Suppressor macrophage treated with lipopolysaccharide for 1 hour (primary cell): ENCODE measurements around the gene CFAP92.

Experiments
- DNase-seq, 3 donors: peaks; one replicate each; pipeline ENCODE4 v3.0.0-alpha.2; 2020 to 2022

The CFAP92 gene

GRCh38 chr3:129005526-129006303, 11.8 kb upstream of the CFAP92 start:
- DNase-seq, result no peak

- DNase-seq, result no peak
Observed at GRCh38 chr3:129004639-129005295, 10.9 kb upstream of the CFAP92 start.

DNA sequence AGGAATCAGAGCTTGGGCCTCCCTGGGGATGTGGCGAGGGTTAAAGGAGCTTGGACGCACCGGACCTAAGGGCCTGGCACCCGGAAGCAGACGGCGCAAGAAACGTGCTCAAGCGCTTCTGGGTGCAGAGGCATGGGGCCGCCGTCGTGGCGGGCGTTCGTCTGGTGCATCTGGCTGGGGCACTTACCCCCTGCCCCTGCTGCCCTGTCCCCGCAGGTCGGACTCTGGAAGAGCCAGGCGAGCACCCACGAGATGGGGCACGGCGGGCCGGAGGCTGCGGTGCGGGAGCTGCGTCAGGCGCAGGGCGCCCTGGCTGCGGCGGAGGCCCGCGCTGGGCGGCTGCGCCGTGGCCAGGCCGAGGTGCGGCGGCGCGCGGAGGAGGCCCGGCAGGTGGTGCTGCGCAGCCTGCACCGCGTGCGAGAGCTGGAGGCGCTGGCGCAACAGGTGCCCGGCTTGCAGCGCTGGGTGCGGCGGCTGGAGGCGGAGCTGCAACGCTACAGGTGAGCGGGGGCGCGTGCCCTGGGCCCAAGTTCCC, 9.8 kb upstream of the CFAP92 start:
- no peak for DNase-seq

- no peak for DNase-seq
Observed at GRCh38 chr3:129002573-129003569, 9.0 kb upstream of the CFAP92 start.

DNA sequence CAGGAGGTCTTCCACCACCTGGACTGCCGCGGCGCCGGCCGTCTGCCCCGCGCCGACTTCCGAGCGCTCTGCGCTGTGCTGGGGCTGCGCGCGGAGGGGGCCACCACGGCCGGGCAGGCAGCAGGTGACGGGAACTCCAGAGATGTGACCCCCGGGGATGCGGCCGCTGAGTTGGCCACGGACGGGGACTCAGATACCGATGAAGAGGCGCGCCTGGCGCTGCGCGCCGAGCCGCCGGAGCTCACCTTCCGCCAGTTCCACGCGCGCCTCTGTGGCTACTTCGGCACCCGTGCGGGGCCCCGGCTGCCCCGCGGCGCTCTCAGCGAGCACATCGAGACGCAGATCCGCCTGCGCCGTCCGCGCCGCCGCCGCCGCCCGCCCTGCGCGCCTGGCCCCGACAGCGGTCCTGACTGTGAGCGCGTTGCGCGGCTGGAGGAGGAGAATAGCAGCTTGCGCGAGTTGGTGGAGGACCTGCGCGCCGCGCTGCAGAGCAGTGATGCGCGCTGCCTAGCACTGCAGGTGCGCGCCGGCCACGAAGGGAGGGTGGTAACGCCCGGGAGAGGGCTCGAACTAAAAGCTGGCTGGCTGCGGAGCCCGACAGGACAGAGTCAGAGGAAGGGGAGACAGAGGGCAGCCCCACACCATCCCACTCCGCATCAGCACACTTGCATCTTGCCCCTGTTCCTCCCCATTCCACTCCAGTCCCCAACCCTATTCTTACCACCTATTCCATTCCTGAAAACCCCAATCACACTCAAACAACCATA, 8.1 kb upstream of the CFAP92 start:
- DNase-seq, result peak in 1 of 3 donors; percentile 38

GRCh38 chr3:129001101-129001805, 7.4 kb upstream of the CFAP92 start, which contains the start of gene EFCC1:
Gene EFCC1, plus strand, starts transcription at chr3:129001304. Its CDS starts 325 bp downstream, at chr3:129001629.
- peak; percentile 52 to 69 (median 57) for DNase-seq

GRCh38 chr3:129000742-129001100, 6.8 kb upstream of the CFAP92 start:
- no peak for DNase-seq

DNA sequence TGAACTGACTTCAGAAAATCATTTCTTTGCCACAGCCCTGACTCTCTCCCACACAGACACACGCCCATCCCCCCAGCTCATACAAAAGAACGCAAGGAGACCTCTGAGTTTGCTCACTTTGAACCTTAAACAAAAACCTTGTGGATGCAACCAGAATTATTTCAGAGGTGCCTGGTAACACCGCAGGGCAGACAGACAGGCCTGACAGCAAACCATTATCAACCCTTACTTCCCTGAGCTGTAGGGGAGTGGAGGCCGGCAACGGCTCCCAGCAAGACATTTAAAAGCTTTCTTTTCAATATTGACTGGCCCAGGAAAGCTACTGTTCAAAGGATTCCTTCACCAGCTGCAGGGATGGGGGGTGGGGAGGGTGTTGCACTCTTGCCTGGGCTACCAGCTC, 5.2 kb upstream of the CFAP92 start:
- no peak for DNase-seq

GRCh38 chr3:128998561-128998960, 4.7 kb upstream of the CFAP92 start:
- no peak for DNase-seq

GRCh38 chr3:128997486-128998133, 3.7 kb upstream of the CFAP92 start:
- DNase-seq, result no peak

DNA sequence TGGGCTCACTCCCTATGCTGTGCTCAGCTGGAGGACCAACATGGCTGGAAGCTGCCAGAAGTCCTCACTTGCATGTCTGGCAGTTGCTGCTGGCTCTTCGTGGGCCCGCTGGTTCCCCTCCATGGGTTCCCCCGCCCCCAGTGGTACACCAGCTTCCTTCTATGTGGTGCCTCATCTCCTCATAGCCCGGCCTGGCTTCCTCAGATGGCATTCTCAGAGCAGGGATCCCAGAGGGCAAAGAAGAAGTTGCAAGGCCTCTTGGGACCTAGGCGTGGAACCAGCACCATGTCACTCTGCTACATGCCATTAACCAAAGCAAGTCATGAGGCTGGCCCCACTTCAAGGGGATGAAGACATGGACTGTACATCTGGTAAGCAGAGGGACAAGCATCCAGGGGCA, 2.9 kb upstream of the CFAP92 start:
- DNase-seq, result peak; percentile 60 to 76 (median 69)

DNA sequence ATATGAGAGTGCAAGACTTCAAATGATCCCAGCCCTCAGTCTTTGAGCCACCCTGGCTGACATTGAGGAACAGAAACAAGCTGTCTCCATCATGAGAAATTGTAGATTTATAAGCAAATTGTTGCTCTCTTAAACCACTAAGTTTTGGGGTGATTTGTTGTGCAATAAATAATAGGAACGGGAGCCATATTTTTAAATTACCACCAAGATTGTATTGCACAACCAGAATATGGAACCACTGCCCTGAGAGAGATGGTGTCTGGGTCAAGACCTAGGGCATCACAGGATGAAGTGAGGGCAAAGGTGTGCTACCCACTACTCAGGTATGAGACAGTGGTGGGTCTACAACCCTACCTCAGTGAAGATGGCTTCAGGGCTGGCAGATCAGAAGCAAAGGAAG, 2.3 kb upstream of the CFAP92 start:
- no peak for DNase-seq

GRCh38 chr3:128995737-128996136, 1.9 kb upstream of the CFAP92 start:
- DNase-seq, result no peak

DNA sequence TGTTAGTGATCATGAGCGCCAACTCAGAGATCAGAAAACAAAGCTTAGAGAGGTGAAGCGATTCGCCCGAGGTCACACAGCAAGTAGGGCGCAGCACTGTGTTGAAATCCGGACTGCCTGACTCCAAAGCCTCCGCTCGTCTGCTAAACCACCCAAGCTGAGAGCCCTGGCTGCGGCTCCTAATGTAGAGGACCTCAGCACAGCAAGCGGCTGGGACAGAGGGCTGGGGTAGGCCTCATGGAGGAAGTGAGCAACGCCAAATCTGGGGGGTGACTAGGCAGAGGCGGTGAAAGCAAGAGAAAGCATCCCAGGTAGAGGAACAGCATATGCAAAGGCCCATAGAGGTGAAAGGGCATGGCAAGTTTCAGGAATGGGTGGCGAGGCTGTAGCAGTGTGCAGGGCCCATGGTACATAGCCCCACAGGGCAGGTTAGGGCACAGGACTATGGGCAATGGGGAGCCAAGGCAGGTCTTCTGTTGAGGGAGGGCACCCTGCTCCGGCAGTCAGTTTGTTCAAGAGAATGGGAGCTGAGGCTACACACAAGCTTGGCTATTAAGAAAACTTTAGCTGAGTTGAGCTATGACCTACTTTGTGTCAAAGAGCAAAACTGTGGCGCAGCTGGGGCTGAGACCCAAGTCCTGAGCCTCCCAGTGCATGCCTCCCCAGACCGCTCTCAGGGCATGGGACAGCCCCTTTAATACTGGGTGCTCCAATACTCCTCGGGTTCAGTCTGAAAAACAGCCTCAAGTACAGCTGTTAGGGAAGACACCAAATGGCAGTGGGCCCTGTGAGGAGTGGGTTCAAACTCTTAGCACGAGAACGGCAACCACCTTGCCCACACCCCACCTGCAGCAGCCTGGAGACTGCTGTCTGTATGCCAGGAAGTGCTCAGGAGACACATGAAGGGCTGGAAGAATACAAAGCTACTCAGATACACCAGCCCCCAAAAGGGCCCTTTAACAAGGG, 988 bp upstream of the CFAP92 start:
- no peak for DNase-seq

GRCh38 chr3:128994173-128994512, 267 bp upstream of the CFAP92 start:
- DNase-seq, result no peak

DNA sequence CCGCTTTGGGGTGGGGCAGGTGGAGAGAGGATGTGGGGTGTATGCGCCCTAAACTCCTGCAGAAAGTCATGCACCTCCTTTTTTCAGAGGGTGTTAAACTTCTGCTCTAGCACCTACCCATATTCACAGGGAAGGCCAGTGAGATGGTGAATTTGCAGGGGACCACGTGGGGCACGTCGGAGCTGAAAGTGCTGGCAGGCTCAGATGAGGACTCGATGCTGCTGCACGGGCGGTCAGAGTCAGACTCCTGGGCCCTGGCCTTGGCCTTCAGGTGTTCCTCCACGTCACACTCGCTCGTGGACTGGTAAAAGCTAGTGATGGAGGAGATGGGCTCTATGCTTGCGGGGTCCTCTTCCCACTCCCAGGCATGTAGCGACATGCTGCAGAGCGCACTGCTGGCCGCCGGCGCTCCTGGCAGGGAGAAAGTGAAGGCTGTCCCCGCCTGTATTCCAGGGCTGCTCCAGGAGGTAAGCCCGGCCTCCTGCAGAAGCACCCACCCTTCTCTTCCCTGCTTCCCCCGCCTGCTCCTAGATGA, 883 bp downstream of the CFAP92 start:
- no peak for DNase-seq

DNA sequence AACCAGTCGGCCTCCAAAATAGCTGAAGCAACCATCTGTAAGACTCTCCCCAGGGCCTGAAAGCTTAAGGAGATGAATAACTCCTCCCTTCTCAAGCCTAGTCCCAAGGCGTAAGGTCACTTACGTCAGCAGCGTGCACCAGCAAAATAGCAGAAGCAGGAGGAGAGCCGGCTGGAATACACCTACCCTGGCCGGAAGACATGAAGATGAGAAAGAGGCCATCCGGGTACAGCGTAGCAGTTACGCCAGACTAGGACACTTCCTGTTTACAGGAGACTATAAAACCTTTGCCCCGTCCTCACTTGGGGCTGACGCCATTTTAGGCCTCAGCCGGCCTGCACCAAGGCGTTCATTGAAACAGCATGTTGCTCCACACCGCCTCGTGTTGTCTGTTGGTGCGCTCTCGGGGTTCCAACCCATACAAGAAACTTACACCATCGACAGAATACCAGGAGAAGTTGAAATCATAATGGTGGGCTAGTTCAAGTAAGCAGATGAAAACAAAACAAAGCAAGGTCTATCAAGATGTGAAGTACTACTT, 2.5 kb downstream of the CFAP92 start:
- peak; percentile 56 to 76 (median 61) for DNase-seq

DNA sequence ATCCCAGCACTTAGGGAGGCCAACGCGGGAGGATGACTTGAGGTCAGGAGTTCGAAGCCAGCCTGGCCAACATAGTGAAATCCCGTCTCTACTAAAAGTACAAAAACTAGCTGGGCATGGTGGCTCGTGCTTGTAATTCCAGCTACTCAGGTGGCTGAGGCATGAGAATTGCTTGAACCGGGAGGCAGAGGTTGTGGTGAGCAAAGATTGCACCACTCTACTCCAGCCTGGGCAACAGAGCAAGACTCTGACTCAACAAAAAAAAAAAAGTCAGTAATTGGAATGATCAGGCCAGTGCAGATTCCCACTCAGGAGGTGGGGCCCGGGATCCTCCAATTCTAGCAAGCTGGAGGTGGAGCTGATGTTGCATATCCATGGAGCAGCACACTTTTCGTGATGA, 5.6 kb downstream of the CFAP92 start:
- no peak for DNase-seq
